A673 (cell line): ENCODE data around the gene KCTD5. TPM values are rescaled to one million over a fixed set of nuclear protein-coding genes. Genes with fewer than 3 reads are reported as not detected.

Source experiments
- BruUV-seq: library from RNA; stranded (reverse); fragments of 400-500 nt; replicated peaks from 2 replicates; lab custom pipeline; 2021; lab: Mats Ljungman, UMichigan
- CTCF ChIA-PET: fragments of 300-600 bp; sonication (Branson Sonifier 250); formaldehyde crosslinking; loops from one replicate; lab custom pipeline; 2022; ENCODE audit warnings: antibody characterized with exemption; lab: Charles Lee
- POLR2A ChIA-PET: fragments of 300-600 bp; sonication (Branson Sonifier 250); formaldehyde crosslinking; loops from one replicate; lab custom pipeline; 2022; ENCODE audit warnings: antibody characterized with exemption; ENCODE audit not compliant: low non-redundant PET; lab: Charles Lee
- DNase-seq: peaks from one replicate; pipeline ENCODE4 v3.0.0-alpha.2; 2015; ENCODE audit warnings: low spot score
- H3K27ac ChIP-seq: fragments of 200-600 bp; sonication (generic); 2 replicates; pipeline ENCODE4 v1.5.1; 2016; ENCODE audit warnings: mixed run types, low read depth, mild to moderate bottlenecking, mixed read lengths, antibody characterized with exemption, low read length; ENCODE audit not compliant: poor library complexity, severe bottlenecking
- H3K27me3 ChIP-seq: fragments of 200-600 bp; sonication (generic); replicated peaks from 2 replicates; pipeline ENCODE4 v1.6.1; 2017; ENCODE audit warnings: mixed run types, low read depth, mild to moderate bottlenecking, mixed read lengths, antibody characterized with exemption, low read length; ENCODE audit not compliant: insufficient read depth, poor library complexity
- H3K36me3 ChIP-seq: fragments of 200-600 bp; sonication (generic); 2 replicates; pipeline ENCODE4 v1.6.1; 2016; ENCODE audit warnings: mixed run types, mild to moderate bottlenecking, mixed read lengths, antibody characterized with exemption, low read length; ENCODE audit not compliant: insufficient read depth, poor library complexity, severe bottlenecking
- H3K4me1 ChIP-seq: fragments of 200-600 bp; sonication (generic); 2 replicates; pipeline ENCODE4 v1.6.1; 2017; ENCODE audit warnings: mixed run types, mild to moderate bottlenecking, mixed read lengths, antibody characterized with exemption, low read length; ENCODE audit not compliant: insufficient read depth, poor library complexity, severe bottlenecking
- H3K4me3 ChIP-seq: fragments of 200-600 bp; sonication (generic); 2 replicates; pipeline ENCODE4 v1.5.1; 2016; ENCODE audit warnings: low read depth, mixed run types, mild to moderate bottlenecking, mixed read lengths, low read length; ENCODE audit not compliant: poor library complexity, severe bottlenecking
- H3K9me3 ChIP-seq: fragments of 200-600 bp; sonication (generic); 2 replicates; pipeline ENCODE4 v1.6.1; 2016; ENCODE audit warnings: mixed run types, low read depth, mild to moderate bottlenecking, mixed read lengths, antibody characterized with exemption, low read length; ENCODE audit not compliant: poor library complexity, severe bottlenecking
- CTCF ChIP-seq: fragments of 300-800, 200-600 bp; sonication (generic); conservative IDR thresholded peaks from 2 replicates; pipeline ENCODE4 v1.5.1; 2017; ENCODE audit warnings: low read depth, mild to moderate bottlenecking, antibody characterized with exemption, low read length, moderate library complexity, mixed read lengths
- EZH2 ChIP-seq: fragments of 200-600 bp; sonication (generic); IDR thresholded peaks from 2 replicates; pipeline ENCODE4 v1.6.1; 2017; ENCODE audit warnings: borderline replicate concordance, low read depth, mild to moderate bottlenecking, mixed read lengths, antibody characterized with exemption, low read length; ENCODE audit not compliant: poor library complexity, severe bottlenecking
- intact Hi-C: fragments of 100-400 bp; cut with micrococcal nuclease; formaldehyde crosslinking; loops from one replicate; pipeline ENCODE4 v1.10.0; 2022; ENCODE audit not compliant: unreplicated experiment
- total RNA-seq: library from RNA; stranded (reverse); gene quantifications from 2 replicates; pipeline ENCODE4 v1.2.3, GENCODE V29; 2021

KCTD5 gene
- total RNA-seq, 1 experiment from 2014 or later, result 35.6 TPM

- DNase-seq, result no peak
- no TSS peak for BruUV-seq
- H3K36me3 ChIP-seq, result peaks cover 9% of the 10 kb centered on the region
- TF ChIP-seq EZH2 (no peak), CTCF (no peak)
- POLR2A ChIA-PET, result no interaction called here
- no peaks in the 10 kb centered on the region for H3K9me3 ChIP-seq
- CTCF ChIA-PET, result no interaction called here
- H3K27me3 ChIP-seq, result no peaks in the 10 kb centered on the region
- no peak overlapping the region for H3K27ac ChIP-seq
- intact Hi-C loops, result no loop called here
- no peaks in the 10 kb centered on the region for H3K4me1 ChIP-seq
- no peak overlapping the region for H3K4me3 ChIP-seq
These were observed 20.1 kb downstream of the KCTD5 start for GRCh38 chr16:2702438-2702825.

GRCh38 chr16:2702871-2703745 is 20.8 kb downstream of the KCTD5 start:
- no TSS peak for BruUV-seq
- TF ChIP-seq CTCF (no peak), EZH2 (no peak)
- intact Hi-C loops, result no loop called here
- Histone ChIP-seq H3K27ac (no peak overlapping the region), H3K27me3 (no peaks in the 10 kb centered on the region), H3K4me3 (no peak overlapping the region), H3K36me3 (peaks cover 16% of the 10 kb centered on the region), H3K9me3 (no peaks in the 10 kb centered on the region), H3K4me1 (no peaks in the 10 kb centered on the region)
- no peak for DNase-seq
- ChIA-PET POLR2A (no interaction called here), CTCF (no interaction called here)

- Histone ChIP-seq H3K36me3 (peaks cover 19% of the 10 kb centered on the region), H3K9me3 (no peaks in the 10 kb centered on the region), H3K27ac (no peak overlapping the region), H3K4me3 (no peak overlapping the region), H3K27me3 (no peaks in the 10 kb centered on the region), H3K4me1 (no peaks in the 10 kb centered on the region)
- ChIA-PET CTCF (no interaction called here), POLR2A (no interaction called here)
- intact Hi-C loops, result no loop called here
- TF ChIP-seq CTCF, result no peak
- no peak for TF ChIP-seq EZH2
- DNase-seq, result no peak
- no TSS peak for BruUV-seq
These were observed 22.1 kb downstream of the KCTD5 start for GRCh38 chr16:2704166-2704982.
